Activated CD8-positive, alpha-beta T cell treated with anti-CD3 and anti-CD28 coated beads for 36 hours (primary cell): Measurements from ENCODE around the gene RESP18. TPM values are rescaled to one million over a fixed set of nuclear protein-coding genes. Genes with fewer than 3 reads are reported as not detected.
A peak's percentile ranks its signal among the peaks of the same experiment; 100 is the strongest.

Experiments
- ATAC-seq: fragments of 200-7000 bp; cut with Tn5 transposase; one replicate; pipeline ENCODE4 v1.10.0; 2021; ENCODE audit warnings: mild to moderate bottlenecking, moderate library complexity
- CTCF ChIA-PET: fragments of 350-600 bp; sonication (Branson Sonifier 250); formaldehyde crosslinking; loops from one replicate; lab custom pipeline; 2021; ENCODE audit warnings: antibody characterized with exemption; lab: Charles Lee
- POLR2A ChIA-PET: fragments of 350-600 bp; sonication (Branson Sonifier 250); formaldehyde crosslinking; loops from one replicate; lab custom pipeline; 2021; ENCODE audit warnings: antibody characterized with exemption; lab: Charles Lee
- DNase-seq: peaks from one replicate; pipeline ENCODE4 v3.0.0-alpha.2; 2020
- H3K27ac Mint-ChIP-seq: one replicate; pipeline ENCODE4 v1.8.0; 2021; ENCODE audit warnings: mild to moderate bottlenecking, mixed read lengths
- H3K27me3 Mint-ChIP-seq: one replicate; pipeline ENCODE4 v1.8.0; 2021; ENCODE audit warnings: mixed read lengths
- H3K36me3 Mint-ChIP-seq: one replicate; pipeline ENCODE4 v1.8.0; 2021; ENCODE audit warnings: low read depth, mixed read lengths
- H3K4me1 Mint-ChIP-seq: one replicate; pipeline ENCODE4 v1.8.0; 2021; ENCODE audit warnings: low read depth, mixed read lengths
- H3K4me3 Mint-ChIP-seq: one replicate; pipeline ENCODE4 v1.8.0; 2021; ENCODE audit warnings: mild to moderate bottlenecking, moderate library complexity, mixed read lengths
- H3K9me3 Mint-ChIP-seq: one replicate; pipeline ENCODE4 v1.8.0; 2021; ENCODE audit warnings: mixed read lengths
- CTCF ChIP-seq: fragments of 200-600 bp; IDR thresholded peaks from one replicate; pipeline ENCODE4 v1.8.0; 2022; ENCODE audit warnings: antibody characterized with exemption, mild to moderate bottlenecking
- intact Hi-C: fragments of 100-400 bp; cut with micrococcal nuclease; formaldehyde crosslinking; loops from one replicate; pipeline ENCODE4 v1.10.0; 2022
- total RNA-seq, 2 experiments: library from RNA; stranded (reverse); gene quantifications; one replicate each; pipeline ENCODE4 v1.2.3, GENCODE V29; 2021

Gene RESP18
- total RNA-seq, 2 experiments from 2014 or later = not detected

GRCh38 chr2:219368690-219369191, 36.2 kb upstream of the RESP18 start:
- Mint-ChIP-seq H3K9me3 (no peaks in the 10 kb centered on the region), H3K4me1 (no peaks in the 10 kb centered on the region), H3K4me3 (no peak overlapping the region), H3K27me3 (no peaks in the 10 kb centered on the region), H3K36me3 (peaks cover 6% of the 10 kb centered on the region), H3K27ac (no peak overlapping the region)
- no peak for DNase-seq
- ChIA-PET POLR2A (interaction anchor here (0.7 kb wide), 1 partner anchor 9 kb away, joined by 3 read pairs; no protein-coding TSS in a partner anchor), CTCF (interaction anchor here (1.7 kb wide), 1 partner anchor 209 kb away, joined by 3 read pairs; no protein-coding TSS in a partner anchor)
- no peak for TF ChIP-seq CTCF
- ATAC-seq = no peak
- intact Hi-C loops = no loop called here

DNA sequence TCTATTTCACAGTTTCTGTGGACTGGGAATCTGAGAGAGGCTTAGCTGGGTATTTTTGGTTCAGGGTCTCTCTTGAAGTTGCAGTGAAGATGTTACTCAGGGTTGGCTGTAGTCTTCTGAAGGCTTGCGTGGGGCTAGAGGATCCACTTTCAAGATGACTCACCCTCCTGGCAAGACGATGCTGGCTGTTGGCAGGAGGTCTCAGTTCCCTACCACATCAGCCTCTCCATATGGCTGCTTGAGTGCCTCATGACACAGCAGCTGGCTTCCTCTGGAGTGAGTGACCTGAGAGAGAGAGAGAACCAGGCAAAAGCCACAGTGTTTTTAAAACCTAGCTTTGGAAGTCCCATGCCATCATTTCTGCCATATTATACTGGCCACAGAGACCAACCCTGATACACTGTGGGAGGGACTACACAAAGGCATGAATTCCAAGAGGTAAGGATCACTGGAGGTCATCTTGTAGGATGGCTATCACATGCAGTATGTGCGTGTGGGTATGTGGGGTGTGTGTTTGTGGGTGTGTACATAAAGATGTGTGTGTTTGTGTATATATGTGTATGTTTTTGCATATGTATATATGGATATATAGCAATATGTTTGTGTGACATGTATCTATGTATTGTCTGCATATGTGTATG, 30.1 kb upstream of the RESP18 start:
- peak; percentile 37 for DNase-seq
- peak; percentile 60 for ATAC-seq
- ChIA-PET POLR2A (interaction anchor here (0.6 kb wide), 1 partner anchor 274 kb away, joined by 3 read pairs; no protein-coding TSS in a partner anchor), CTCF (interaction anchor here (2.0 to 2.3 kb wide), 2 partner anchors 10 to 333 kb away, joined by 6 to 10 read pairs; no protein-coding TSS in a partner anchor)
- peaks cover 16% of the 10 kb centered on the region for H3K27me3 Mint-ChIP-seq
- H3K36me3 Mint-ChIP-seq = no peaks in the 10 kb centered on the region
- TF ChIP-seq CTCF = no peak
- H3K4me1 Mint-ChIP-seq = peaks cover 9% of the 10 kb centered on the region
- intact Hi-C loops = no loop called here
- no peak overlapping the region for H3K27ac Mint-ChIP-seq
- H3K4me3 Mint-ChIP-seq = no peak overlapping the region
- H3K9me3 Mint-ChIP-seq = no peaks in the 10 kb centered on the region

GRCh38 chr2:219362072-219362471, 29.5 kb upstream of the RESP18 start:
- Mint-ChIP-seq H3K36me3 (no peaks in the 10 kb centered on the region), H3K27ac (no peak overlapping the region), H3K4me3 (no peak overlapping the region), H3K27me3 (peaks cover 18% of the 10 kb centered on the region), H3K9me3 (no peaks in the 10 kb centered on the region), H3K4me1 (peaks cover 9% of the 10 kb centered on the region)
- ATAC-seq (no peak), DNase-seq (no peak)
- CTCF ChIA-PET = interaction anchor here (1.2 to 2.3 kb wide), 2 partner anchors 9 to 332 kb away, joined by 3 to 10 read pairs; no protein-coding TSS in a partner anchor
- no peak for TF ChIP-seq CTCF
- POLR2A ChIA-PET = interaction anchor here (0.6 kb wide), 1 partner anchor 274 kb away, joined by 3 read pairs; no protein-coding TSS in a partner anchor
- intact Hi-C loops = no loop called here

GRCh38 chr2:219358170-219359075, 25.9 kb upstream of the RESP18 start:
- no peak for TF ChIP-seq CTCF
- POLR2A ChIA-PET = interaction anchor here (0.7 kb wide), 1 partner anchor 97 kb away, joined by 3 read pairs; no protein-coding TSS in a partner anchor
- DNase-seq = peak; percentile 66

More at GRCh38 chr2:219358170-219359075, 25.9 kb upstream of the RESP18 start:
- intact Hi-C loops = no loop called here
- peaks cover 9% of the 10 kb centered on the region for H3K4me1 Mint-ChIP-seq
- peaks cover 45% of the 10 kb centered on the region for H3K27me3 Mint-ChIP-seq
- no peaks in the 10 kb centered on the region for H3K36me3 Mint-ChIP-seq
- no peak overlapping the region for H3K27ac Mint-ChIP-seq
- no peaks in the 10 kb centered on the region for H3K9me3 Mint-ChIP-seq
- peak; percentile 77 for ATAC-seq
- H3K4me3 Mint-ChIP-seq = peak overlapping the region; percentile 31
- CTCF ChIA-PET = interaction anchor here (1.1 to 2.1 kb wide), 2 partner anchors 10 to 64 kb away, joined by 3 to 8 read pairs; no protein-coding TSS in a partner anchor
